ENCODE results near the gene TRIM10. TPM values are rescaled to one million over a fixed set of nuclear protein-coding genes. Genes with fewer than 3 reads are reported as not detected.
"Not testable (repeated sequence)": the region's sequence is repeated elsewhere in the genome, so short reads cannot be mapped to it uniquely, and the experiment has no call there.

The TRIM10 gene
- total RNA-seq, 3 donors from 2014 or later (not counting 1 experiment from before 2014, with no cell fraction given), result not detected

DNA sequence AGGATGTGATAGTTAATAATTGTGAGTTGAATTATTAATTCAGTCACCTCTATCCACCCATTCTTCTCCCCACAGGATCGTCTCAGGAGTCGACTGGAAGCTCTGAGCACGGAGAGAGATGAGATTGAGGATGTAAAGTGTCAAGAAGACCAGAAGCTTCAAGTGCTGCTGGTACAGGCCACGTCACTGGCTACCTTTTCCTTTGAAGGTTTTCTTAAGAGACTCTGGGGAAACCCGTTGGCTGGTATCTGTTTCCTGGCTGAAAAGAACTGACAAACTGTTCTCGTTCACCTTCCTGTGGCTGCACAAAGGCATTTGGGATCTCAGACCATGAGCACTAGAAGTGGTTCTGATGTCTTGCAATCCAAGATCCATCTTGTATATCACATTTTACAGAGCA is 6.1 kb upstream of the TRIM10 start:
- intact Hi-C loops (cut with micrococcal nuclease), result no loop called here
- H3K4me3 Mint-ChIP-seq, result no peak overlapping the region
- TF ChIP-seq CTCF (IDR thresholded peaks at IDR 0.05), result no peak

GRCh38 chr6:30165238-30165637 is 4.2 kb upstream of the TRIM10 start:
- intact Hi-C loops (cut with micrococcal nuclease); H3K4me1 Mint-ChIP-seq; DNase-seq; H3K27me3 ChIP-seq (ENCODE audit: control insufficient read depth, insufficient read depth, low read length); ATAC-seq; H3K9me3 Mint-ChIP-seq; H3K4me3 Mint-ChIP-seq; H3K9me3 ChIP-seq (ENCODE audit: control insufficient read depth, insufficient read depth, low read length); H3K4me1 ChIP-seq (ENCODE audit: control insufficient read depth, insufficient read depth, low read length); H3K36me3 Mint-ChIP-seq; H3K36me3 ChIP-seq (ENCODE audit: control insufficient read depth, insufficient read depth, low read length); H3K27ac Mint-ChIP-seq; H3K4me3 ChIP-seq (ENCODE audit: low read length); H3K27ac ChIP-seq (ENCODE audit: low read length): not testable (repeated sequence)
- H3K27me3 Mint-ChIP-seq (ENCODE audit: low read depth in 2 of 2), result peaks cover 26 to 44% of the 10 kb centered on the region in 2 donors
- no CpG with 5 or more reads among the region's 1 CpG for WGBS (ENCODE audit: insufficient coverage)

More for the DNA sequence above, 6.1 kb upstream of the TRIM10 start:
- Histone ChIP-seq H3K9me3 (ENCODE audit: control insufficient read depth, insufficient read depth, low read length) (no peaks in the 10 kb centered on the region), H3K4me1 (ENCODE audit: control insufficient read depth, insufficient read depth, low read length) (peaks cover 7% of the 10 kb centered on the region), H3K36me3 (ENCODE audit: control insufficient read depth, insufficient read depth, low read length) (no peaks in the 10 kb centered on the region), H3K4me3 (ENCODE audit: low read length) (no peak overlapping the region), H3K27me3 (ENCODE audit: control insufficient read depth, insufficient read depth, low read length) (peaks cover 15% of the 10 kb centered on the region), H3K27ac (ENCODE audit: low read length) (no peak overlapping the region)
- Mint-ChIP-seq H3K27me3 (ENCODE audit: low read depth in 2 of 2) (peaks cover 39 to 59% of the 10 kb centered on the region in 2 donors), H3K27ac (no peak overlapping the region), H3K4me1 (peaks cover 0 to 6% of the 10 kb centered on the region in 2 donors), H3K36me3 (no peaks in the 10 kb centered on the region), H3K9me3 (no peaks in the 10 kb centered on the region)
- peak in 1 of 2 donors; percentile 47 for DNase-seq
- no peak for ATAC-seq
- WGBS (ENCODE audit: insufficient coverage), result 32% methylated on average over 6 of the region's 6 CpGs

GRCh38 chr6:30164714-30165113 is 3.7 kb upstream of the TRIM10 start:
- Mint-ChIP-seq H3K27me3 (ENCODE audit: low read depth in 2 of 2) (peaks cover 23 to 39% of the 10 kb centered on the region in 2 donors), H3K4me1 (no peaks in the 10 kb centered on the region), H3K36me3 (no peaks in the 10 kb centered on the region), H3K4me3 (no peak overlapping the region), H3K9me3 (no peaks in the 10 kb centered on the region), H3K27ac (no peak overlapping the region)
- H3K4me3 ChIP-seq (ENCODE audit: low read length), result no peak overlapping the region
- intact Hi-C loops (cut with micrococcal nuclease), result no loop called here
- no peak for TF ChIP-seq CTCF (IDR thresholded peaks at IDR 0.05)
- H3K27me3 ChIP-seq (ENCODE audit: control insufficient read depth, insufficient read depth, low read length), result peaks cover 6% of the 10 kb centered on the region
- DNase-seq (no peak), ATAC-seq (no peak)
- WGBS (ENCODE audit: insufficient coverage), result 94% methylated on average over 4 of the region's 4 CpGs
- H3K4me1 ChIP-seq (ENCODE audit: control insufficient read depth, insufficient read depth, low read length), result no peaks in the 10 kb centered on the region
- H3K27ac ChIP-seq (ENCODE audit: low read length), result no peak overlapping the region
- H3K36me3 ChIP-seq (ENCODE audit: control insufficient read depth, insufficient read depth, low read length), result no peaks in the 10 kb centered on the region
- no peaks in the 10 kb centered on the region for H3K9me3 ChIP-seq (ENCODE audit: control insufficient read depth, insufficient read depth, low read length)

GRCh38 chr6:30163918-30164654 is 3.1 kb upstream of the TRIM10 start:
- ATAC-seq (no peak), DNase-seq (no peak)
- no peaks in the 10 kb centered on the region for H3K9me3 ChIP-seq (ENCODE audit: control insufficient read depth, insufficient read depth, low read length)

More at GRCh38 chr6:30163918-30164654, 3.1 kb upstream of the TRIM10 start:
- Mint-ChIP-seq H3K27me3 (ENCODE audit: low read depth in 2 of 2) (peaks cover 20 to 40% of the 10 kb centered on the region in 2 donors), H3K4me3 (no peak overlapping the region), H3K36me3 (no peaks in the 10 kb centered on the region), H3K27ac (no peak overlapping the region), H3K9me3 (no peaks in the 10 kb centered on the region), H3K4me1 (no peaks in the 10 kb centered on the region)
- Histone ChIP-seq H3K36me3 (ENCODE audit: control insufficient read depth, insufficient read depth, low read length) (no peaks in the 10 kb centered on the region), H3K27me3 (ENCODE audit: control insufficient read depth, insufficient read depth, low read length) (peaks cover 6% of the 10 kb centered on the region), H3K4me3 (ENCODE audit: low read length) (no peak overlapping the region), H3K27ac (ENCODE audit: low read length) (no peak overlapping the region), H3K4me1 (ENCODE audit: control insufficient read depth, insufficient read depth, low read length) (no peaks in the 10 kb centered on the region)
- no peak for TF ChIP-seq CTCF (IDR thresholded peaks at IDR 0.05)
- intact Hi-C loops (cut with micrococcal nuclease), result no loop called here
- 93% methylated on average over 16 of the region's 16 CpGs for WGBS (ENCODE audit: insufficient coverage)
